Large intestine (tissue), 3 donors: ENCODE data around the gene FAM184A. TPM values are rescaled to one million over a fixed set of nuclear protein-coding genes. Genes with fewer than 3 reads are reported as not detected.

ENCODE experiments used
- DNase-seq, 2 donors: peaks; one replicate each; pipeline versions ENCODE4 v3.0.0 to v3.0.0-alpha.2; 2013
- H3K27ac ChIP-seq: one replicate; pipeline ENCODE4 v1.5.1; 2013; ENCODE audit warnings: low read length
- H3K27me3 ChIP-seq: 2 replicates; pipeline ENCODE4 v1.6.1; 2013; ENCODE audit warnings: low read length; ENCODE audit not compliant: control insufficient read depth, insufficient read depth
- H3K36me3 ChIP-seq: 2 replicates; pipeline ENCODE4 v1.6.1; 2013; ENCODE audit warnings: low read length; ENCODE audit not compliant: control insufficient read depth, insufficient read depth
- H3K4me1 ChIP-seq: one replicate; pipeline ENCODE4 v1.6.1; 2013; ENCODE audit warnings: low read length; ENCODE audit not compliant: control insufficient read depth, insufficient read depth
- H3K4me3 ChIP-seq: one replicate; pipeline ENCODE4 v1.5.1; 2013; ENCODE audit warnings: low read length
- H3K9me3 ChIP-seq: one replicate; pipeline ENCODE4 v1.6.1; 2013; ENCODE audit warnings: mild to moderate bottlenecking, low read depth, low read length, moderate library complexity; ENCODE audit not compliant: control insufficient read depth
- WGBS: methylation state at CpG from one replicate; pipeline ENCODE4 v1.1.5; 2013; ENCODE audit warnings: low lambda C conversion rate; ENCODE audit not compliant: insufficient coverage; 5-methylcytosine and 5-hydroxymethylcytosine counted together
- polyA plus RNA-seq: library from polyadenylated mRNA; unstranded; fragments of 120-200 nt; gene quantifications from one replicate; pipeline ENCODE4 v1.2.1, GENCODE V29; 2013

The FAM184A gene
- polyA plus RNA-seq, 1 donor: 13.8 TPM

- peaks cover 11% of the 10 kb centered on the region for H3K4me1 ChIP-seq
- DNase-seq: no peak
- WGBS: no CpG with 5 or more reads among the region's 3 CpGs
- no peaks in the 10 kb centered on the region for H3K9me3 ChIP-seq
- no peak overlapping the region for H3K27ac ChIP-seq
- no peak overlapping the region for H3K4me3 ChIP-seq
- H3K36me3 ChIP-seq: no peaks in the 10 kb centered on the region
- no peaks in the 10 kb centered on the region for H3K27me3 ChIP-seq
Measured at GRCh38 chr6:118970866-118971265, 107.6 kb downstream of the FAM184A start.

GRCh38 chr6:118968416-118968815, 110.0 kb downstream of the FAM184A start:
- H3K9me3 ChIP-seq: no peaks in the 10 kb centered on the region
- peaks cover 22% of the 10 kb centered on the region for H3K4me1 ChIP-seq
- H3K27ac ChIP-seq: no peak overlapping the region
- H3K27me3 ChIP-seq: no peaks in the 10 kb centered on the region
- no peak overlapping the region for H3K4me3 ChIP-seq
- 20% methylated on average over 1 of the region's 2 CpGs for WGBS
- no peaks in the 10 kb centered on the region for H3K36me3 ChIP-seq
- peak; percentile 13 to 35 for DNase-seq

- Histone ChIP-seq H3K27me3 (no peaks in the 10 kb centered on the region), H3K36me3 (no peaks in the 10 kb centered on the region), H3K4me1 (peaks cover 22% of the 10 kb centered on the region), H3K9me3 (no peaks in the 10 kb centered on the region), H3K4me3 (no peak overlapping the region), H3K27ac (no peak overlapping the region)
- WGBS: 60% methylated on average over 1 of the region's 2 CpGs
- no peak for DNase-seq
Measured at GRCh38 chr6:118967239-118967638, 111.2 kb downstream of the FAM184A start.

- H3K27ac ChIP-seq: peak overlapping the region; percentile 68
- peak in 1 of 2 donors; percentile 58 for DNase-seq
- peaks cover 22% of the 10 kb centered on the region for H3K4me1 ChIP-seq
- 20% methylated on average over 1 of the region's 2 CpGs for WGBS
- H3K9me3 ChIP-seq: no peaks in the 10 kb centered on the region
- H3K4me3 ChIP-seq: no peak overlapping the region
- H3K36me3 ChIP-seq: no peaks in the 10 kb centered on the region
- H3K27me3 ChIP-seq: no peaks in the 10 kb centered on the region
Measured at GRCh38 chr6:118965843-118966370, 112.6 kb downstream of the FAM184A start.

- Histone ChIP-seq H3K27me3 (no peaks in the 10 kb centered on the region), H3K9me3 (no peaks in the 10 kb centered on the region), H3K27ac (peak overlapping the region; percentile 68), H3K4me1 (peaks cover 22% of the 10 kb centered on the region), H3K36me3 (no peaks in the 10 kb centered on the region), H3K4me3 (no peak overlapping the region)
- peak; percentile 45 to 75 for DNase-seq
- WGBS: no CpG with 5 or more reads among the region's 3 CpGs
Measured at GRCh38 chr6:118965371-118965770, 113.1 kb downstream of the FAM184A start.

- Histone ChIP-seq H3K9me3 (no peaks in the 10 kb centered on the region), H3K27ac (no peak overlapping the region), H3K27me3 (no peaks in the 10 kb centered on the region), H3K4me1 (peaks cover 22% of the 10 kb centered on the region), H3K36me3 (no peaks in the 10 kb centered on the region), H3K4me3 (no peak overlapping the region)
- no peak for DNase-seq
Measured at GRCh38 chr6:118963003-118963402, 115.5 kb downstream of the FAM184A start.

- no CpG with 5 or more reads among the region's 4 CpGs for WGBS
- Histone ChIP-seq H3K4me3 (no peak overlapping the region), H3K27me3 (no peaks in the 10 kb centered on the region), H3K27ac (no peak overlapping the region), H3K4me1 (peaks cover 2% of the 10 kb centered on the region), H3K9me3 (no peaks in the 10 kb centered on the region), H3K36me3 (no peaks in the 10 kb centered on the region)
- DNase-seq: no peak
Measured at GRCh38 chr6:118959903-118960302, 118.6 kb downstream of the FAM184A start.

- Histone ChIP-seq H3K4me1 (no peaks in the 10 kb centered on the region), H3K27me3 (no peaks in the 10 kb centered on the region), H3K27ac (no peak overlapping the region), H3K36me3 (no peaks in the 10 kb centered on the region), H3K4me3 (no peak overlapping the region), H3K9me3 (peaks cover under 1% of the 10 kb centered on the region)
- no peak for DNase-seq
- no CpG with 5 or more reads among the region's 2 CpGs for WGBS
Measured at GRCh38 chr6:118953391-118953790, 125.1 kb downstream of the FAM184A start.

- Histone ChIP-seq H3K4me3 (no peak overlapping the region), H3K27ac (no peak overlapping the region), H3K27me3 (no peaks in the 10 kb centered on the region), H3K9me3 (peaks cover 8% of the 10 kb centered on the region), H3K4me1 (no peaks in the 10 kb centered on the region), H3K36me3 (no peaks in the 10 kb centered on the region)
- DNase-seq: no peak
- 100% methylated on average over 1 of the region's 2 CpGs for WGBS
Measured at GRCh38 chr6:118952683-118953082, 125.8 kb downstream of the FAM184A start.

- no peak for DNase-seq
- no peaks in the 10 kb centered on the region for H3K4me1 ChIP-seq
- H3K27ac ChIP-seq: no peak overlapping the region
- H3K36me3 ChIP-seq: no peaks in the 10 kb centered on the region
- H3K4me3 ChIP-seq: no peak overlapping the region
- H3K9me3 ChIP-seq: peaks cover 16% of the 10 kb centered on the region
- H3K27me3 ChIP-seq: no peaks in the 10 kb centered on the region
Measured at GRCh38 chr6:118945217-118945616, 133.2 kb downstream of the FAM184A start.

- no CpG with 5 or more reads among the region's 2 CpGs for WGBS
- Histone ChIP-seq H3K36me3 (no peaks in the 10 kb centered on the region), H3K27me3 (no peaks in the 10 kb centered on the region), H3K9me3 (peaks cover 9% of the 10 kb centered on the region), H3K4me3 (no peak overlapping the region), H3K4me1 (peaks cover 2% of the 10 kb centered on the region), H3K27ac (no peak overlapping the region)
- no peak for DNase-seq
Measured at GRCh38 chr6:118940770-118941169, 137.7 kb downstream of the FAM184A start.
